ENCODE measurements around the gene FGD2. TPM values are rescaled to one million over a fixed set of nuclear protein-coding genes. Genes with fewer than 3 reads are reported as not detected.
"Not testable (repeated sequence)": the region's sequence is repeated elsewhere in the genome, so short reads cannot be mapped to it uniquely, and the experiment has no call there.

FGD2 gene
- total RNA-seq, 1 experiment from 2014 or later = 0.10 TPM

DNA sequence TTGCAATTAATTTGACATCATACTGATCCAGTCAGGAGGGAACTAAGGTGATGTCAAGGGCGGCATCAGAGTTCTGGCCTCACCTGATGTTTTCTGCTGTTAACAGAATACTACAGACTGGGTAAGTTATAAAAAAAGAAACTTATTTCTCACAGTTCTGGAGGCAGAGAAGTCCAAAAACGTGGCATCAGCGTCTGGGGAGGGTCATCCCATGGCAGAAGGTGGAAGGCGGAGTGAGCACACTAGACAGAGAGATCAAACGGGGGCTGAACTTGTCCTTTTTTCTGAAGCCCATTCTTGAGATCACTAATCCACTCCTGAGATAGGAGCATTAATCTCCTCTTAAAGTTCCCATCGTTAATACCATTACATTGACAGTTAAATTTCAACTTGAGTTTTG lies 16.2 kb upstream of the FGD2 start:
- Histone ChIP-seq H3K9me3 (ENCODE audit: control insufficient read depth in 1 of 2, insufficient read depth in 1 of 2, low read depth in 1 of 2, low read length in 2 of 2) (no peaks in the 10 kb centered on the region), H3K4me1 (ENCODE audit: control insufficient read depth in 1 of 2, insufficient read depth in 2 of 2, low read length in 2 of 2) (peaks cover 4 to 15% of the 10 kb centered on the region in 2 experiments; a peak in 3 of 4 replicates), H3K79me2 (ENCODE audit: insufficient read depth, low read length) (peaks cover 17% of the 10 kb centered on the region), H3K9ac (ENCODE audit: low read length) (no peak overlapping the region), H3K36me3 (ENCODE audit: control insufficient read depth in 1 of 2, insufficient read depth in 2 of 2, low read length in 2 of 2) (no peaks in the 10 kb centered on the region), H4K20me1 (ENCODE audit: insufficient read depth) (peaks cover 6% of the 10 kb centered on the region; the same call in 1 of the 2 replicates), H3K27ac (ENCODE audit: low read depth, low read length) (no peak overlapping the region), H2AFZ (ENCODE audit: low read depth, low read length, poor library complexity, severe bottlenecking) (no peak overlapping the region), H3K4me3 (replicated peaks in 1 of 2; ENCODE audit: low read depth in 1 of 2, low read length in 2 of 2) (no peak overlapping the region), H3K9me2 (ENCODE audit: insufficient read depth) (no peaks in the 10 kb centered on the region), H3K27me3 (ENCODE audit: insufficient read depth, low read length) (no peaks in the 10 kb centered on the region), H3K4me2 (ENCODE audit: low read length) (no peak overlapping the region)
- ChIA-PET CTCF (interaction anchor here (2.0 kb wide), 1 partner anchor 29 kb away, joined by 4 read pairs; no protein-coding TSS in a partner anchor), RAD21 (ENCODE audit: low non-redundant PET in 1 of 2, low total read pairs in 2 of 2, uncharacterized antibody in 2 of 2, unreplicated experiment in 2 of 2) (no interaction called here), POLR2A (no interaction called here)
- BruUV-seq (replicated peaks) = no TSS peak
- no peak for ATAC-seq
- TF ChIP-seq, protein P1, sequence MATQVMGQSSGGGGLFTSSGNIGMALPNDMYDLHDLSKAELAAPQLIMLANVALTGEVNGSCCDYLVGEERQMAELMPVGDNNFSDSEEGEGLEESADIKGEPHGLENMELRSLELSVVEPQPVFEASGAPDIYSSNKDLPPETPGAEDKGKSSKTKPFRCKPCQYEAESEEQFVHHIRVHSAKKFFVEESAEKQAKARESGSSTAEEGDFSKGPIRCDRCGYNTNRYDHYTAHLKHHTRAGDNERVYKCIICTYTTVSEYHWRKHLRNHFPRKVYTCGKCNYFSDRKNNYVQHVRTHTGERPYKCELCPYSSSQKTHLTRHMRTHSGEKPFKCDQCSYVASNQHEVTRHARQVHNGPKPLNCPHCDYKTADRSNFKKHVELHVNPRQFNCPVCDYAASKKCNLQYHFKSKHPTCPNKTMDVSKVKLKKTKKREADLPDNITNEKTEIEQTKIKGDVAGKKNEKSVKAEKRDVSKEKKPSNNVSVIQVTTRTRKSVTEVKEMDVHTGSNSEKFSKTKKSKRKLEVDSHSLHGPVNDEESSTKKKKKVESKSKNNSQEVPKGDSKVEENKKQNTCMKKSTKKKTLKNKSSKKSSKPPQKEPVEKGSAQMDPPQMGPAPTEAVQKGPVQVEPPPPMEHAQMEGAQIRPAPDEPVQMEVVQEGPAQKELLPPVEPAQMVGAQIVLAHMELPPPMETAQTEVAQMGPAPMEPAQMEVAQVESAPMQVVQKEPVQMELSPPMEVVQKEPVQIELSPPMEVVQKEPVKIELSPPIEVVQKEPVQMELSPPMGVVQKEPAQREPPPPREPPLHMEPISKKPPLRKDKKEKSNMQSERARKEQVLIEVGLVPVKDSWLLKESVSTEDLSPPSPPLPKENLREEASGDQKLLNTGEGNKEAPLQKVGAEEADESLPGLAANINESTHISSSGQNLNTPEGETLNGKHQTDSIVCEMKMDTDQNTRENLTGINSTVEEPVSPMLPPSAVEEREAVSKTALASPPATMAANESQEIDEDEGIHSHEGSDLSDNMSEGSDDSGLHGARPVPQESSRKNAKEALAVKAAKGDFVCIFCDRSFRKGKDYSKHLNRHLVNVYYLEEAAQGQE (IDR thresholded peaks at IDR 0.05; ENCODE audit: low read depth) = no peak
- TF ChIP-seq CEBPB (IDR thresholded peaks at IDR 0.05; ENCODE audit: low read depth) (no peak), SP1 (IDR thresholded peaks at IDR 0.05; ENCODE audit: low read depth) (no peak), EZH2 (IDR thresholded peaks at IDR 0.05) (no peak), YY1 (IDR thresholded peaks at IDR 0.05; ENCODE audit: extremely low read depth, insufficient replicate concordance, low read depth, low read length) (no peak), EGR1 (IDR thresholded peaks at IDR 0.05; ENCODE audit: low read depth) (no peak), FOSL1 (IDR thresholded peaks at IDR 0.05; ENCODE audit: low read depth) (no peak), JUND (IDR thresholded peaks at IDR 0.05) (no peak), SIN3A (IDR thresholded peaks at IDR 0.05; ENCODE audit: low read depth) (no peak), ZFX (IDR thresholded peaks at IDR 0.05) (no peak), RAD21 (IDR thresholded peaks at IDR 0.05; ENCODE audit: low read depth) (no peak)
- TF ChIP-seq, protein P2, sequence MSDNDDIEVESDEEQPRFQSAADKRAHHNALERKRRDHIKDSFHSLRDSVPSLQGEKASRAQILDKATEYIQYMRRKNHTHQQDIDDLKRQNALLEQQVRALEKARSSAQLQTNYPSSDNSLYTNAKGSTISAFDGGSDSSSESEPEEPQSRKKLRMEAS (IDR thresholded peaks at IDR 0.05) = no peak
- TF ChIP-seq, protein P3, sequence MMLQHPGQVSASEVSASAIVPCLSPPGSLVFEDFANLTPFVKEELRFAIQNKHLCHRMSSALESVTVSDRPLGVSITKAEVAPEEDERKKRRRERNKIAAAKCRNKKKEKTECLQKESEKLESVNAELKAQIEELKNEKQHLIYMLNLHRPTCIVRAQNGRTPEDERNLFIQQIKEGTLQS (IDR thresholded peaks at IDR 0.05) = no peak
- TF ChIP-seq, protein P4, sequence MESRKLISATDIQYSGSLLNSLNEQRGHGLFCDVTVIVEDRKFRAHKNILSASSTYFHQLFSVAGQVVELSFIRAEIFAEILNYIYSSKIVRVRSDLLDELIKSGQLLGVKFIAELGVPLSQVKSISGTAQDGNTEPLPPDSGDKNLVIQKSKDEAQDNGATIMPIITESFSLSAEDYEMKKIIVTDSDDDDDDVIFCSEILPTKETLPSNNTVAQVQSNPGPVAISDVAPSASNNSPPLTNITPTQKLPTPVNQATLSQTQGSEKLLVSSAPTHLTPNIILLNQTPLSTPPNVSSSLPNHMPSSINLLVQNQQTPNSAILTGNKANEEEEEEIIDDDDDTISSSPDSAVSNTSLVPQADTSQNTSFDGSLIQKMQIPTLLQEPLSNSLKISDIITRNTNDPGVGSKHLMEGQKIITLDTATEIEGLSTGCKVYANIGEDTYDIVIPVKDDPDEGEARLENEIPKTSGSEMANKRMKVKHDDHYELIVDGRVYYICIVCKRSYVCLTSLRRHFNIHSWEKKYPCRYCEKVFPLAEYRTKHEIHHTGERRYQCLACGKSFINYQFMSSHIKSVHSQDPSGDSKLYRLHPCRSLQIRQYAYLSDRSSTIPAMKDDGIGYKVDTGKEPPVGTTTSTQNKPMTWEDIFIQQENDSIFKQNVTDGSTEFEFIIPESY (IDR thresholded peaks at IDR 0.05; ENCODE audit: extremely low read depth, insufficient replicate concordance, low read length) = no peak
- intact Hi-C loops (cut with micrococcal nuclease) = no loop called here
- DNase-seq (ENCODE audit: low read depth, low spot score) = no peak

DNA sequence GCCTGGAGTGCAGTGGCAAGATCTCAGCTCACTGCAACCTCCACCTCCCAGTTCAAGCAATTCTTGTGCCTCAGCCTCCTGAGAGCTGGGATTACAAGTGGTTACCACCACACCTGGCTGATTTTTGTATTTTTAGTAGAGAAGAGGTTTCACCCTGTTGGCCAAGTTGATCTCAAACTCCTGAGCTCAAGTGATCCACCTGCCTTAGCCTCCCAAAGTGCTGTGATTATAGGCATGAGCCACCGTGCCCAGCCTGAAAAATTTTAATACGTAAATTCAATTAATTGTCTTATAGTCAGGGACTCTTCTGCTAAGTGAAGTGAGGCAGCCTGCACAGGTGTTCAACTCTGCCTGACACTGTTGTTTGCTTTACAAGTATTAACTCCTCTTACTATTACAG lies 15.1 kb upstream of the FGD2 start:
- H3K27me3 ChIP-seq (ENCODE audit: insufficient read depth, low read length); H3K27ac ChIP-seq (ENCODE audit: low read depth, low read length); H3K36me3 ChIP-seq (ENCODE audit: control insufficient read depth in 1 of 2, insufficient read depth in 2 of 2, low read length in 2 of 2); H3K4me3 ChIP-seq (replicated peaks in 1 of 2; ENCODE audit: low read depth in 1 of 2, low read length in 2 of 2); BruUV-seq (replicated peaks); H4K20me1 ChIP-seq (ENCODE audit: insufficient read depth); H3K9ac ChIP-seq (ENCODE audit: low read length); H3K4me2 ChIP-seq (ENCODE audit: low read length); H3K9me3 ChIP-seq (ENCODE audit: control insufficient read depth in 1 of 2, insufficient read depth in 1 of 2, low read depth in 1 of 2, low read length in 2 of 2); ATAC-seq; H3K4me1 ChIP-seq (ENCODE audit: control insufficient read depth in 1 of 2, insufficient read depth in 2 of 2, low read length in 2 of 2); DNase-seq (ENCODE audit: low read depth, low spot score); intact Hi-C loops (cut with micrococcal nuclease); H3K9me2 ChIP-seq (ENCODE audit: insufficient read depth); H2AFZ ChIP-seq (ENCODE audit: low read depth, low read length, poor library complexity, severe bottlenecking); RAD21 ChIA-PET (ENCODE audit: low non-redundant PET in 1 of 2, low total read pairs in 2 of 2, uncharacterized antibody in 2 of 2, unreplicated experiment in 2 of 2); H3K79me2 ChIP-seq (ENCODE audit: insufficient read depth, low read length): not testable (repeated sequence)
- ChIA-PET CTCF (interaction anchor here (2.0 kb wide), 1 partner anchor 28 kb away, joined by 4 read pairs; no protein-coding TSS in a partner anchor), POLR2A (interaction anchor here (0.6 kb wide), 1 partner anchor 322 kb away, joined by 3 read pairs; no protein-coding TSS in a partner anchor)
